HFFc6 (cell line): ENCODE data around the gene CREB5. TPM values are rescaled to one million over a fixed set of nuclear protein-coding genes. Genes with fewer than 3 reads are reported as not detected.
A peak's percentile ranks its signal among the peaks of the same experiment; 100 is the strongest.
"Not testable (repeated sequence)": the region's sequence is repeated elsewhere in the genome, so short reads cannot be mapped to it uniquely, and the experiment has no call there.

Experiments used
- DNase-seq: peaks from one replicate; pipeline ENCODE4 v3.0.0-alpha.2; 2018
- H3K27ac Mint-ChIP-seq: 2 replicates; pipeline ENCODE4 v1.8.0; 2020; ENCODE audit warnings: mild to moderate bottlenecking, mixed read lengths
- H3K27me3 Mint-ChIP-seq: 2 replicates; pipeline ENCODE4 v1.8.0; 2021; ENCODE audit warnings: mild to moderate bottlenecking, moderate library complexity, mixed read lengths; ENCODE audit not compliant: insufficient read depth
- H3K36me3 Mint-ChIP-seq: 2 replicates; pipeline ENCODE4 v1.8.0; 2021; ENCODE audit warnings: low read depth, mixed read lengths
- H3K4me1 Mint-ChIP-seq: 2 replicates; pipeline ENCODE4 v1.8.0; 2020; ENCODE audit warnings: low read depth, mixed read lengths
- H3K4me3 Mint-ChIP-seq: 2 replicates; pipeline ENCODE4 v1.8.0; 2020; ENCODE audit warnings: mild to moderate bottlenecking, moderate library complexity, mixed read lengths
- H3K9me3 Mint-ChIP-seq: 2 replicates; pipeline ENCODE4 v1.8.0; 2020; ENCODE audit warnings: mild to moderate bottlenecking, mixed read lengths
- total RNA-seq, 6 experiments: library from RNA; stranded (reverse); fragmentation: NEBNext Ultra II Directional; extraction: Animal tissue kit (Norgen Biotek cat#: 25700); gene quantifications; 2 replicates in 1 of 6; 3 replicates in 5 of 6; pipeline ENCODE4 v1.2.3, GENCODE V29; 2021
- TF ChIP-seq, protein P1 (sequence below): fragments of 200-600 bp; sonication (generic); IDR thresholded peaks from 2 replicates; pipeline ENCODE4 v1.5.0; 2021; ENCODE audit warnings: antibody characterized with exemption, mild to moderate bottlenecking

Gene CREB5
- total RNA-seq, 6 experiments from 2014 or later = 0.60 to 0.90 (median 0.79) TPM

DNA sequence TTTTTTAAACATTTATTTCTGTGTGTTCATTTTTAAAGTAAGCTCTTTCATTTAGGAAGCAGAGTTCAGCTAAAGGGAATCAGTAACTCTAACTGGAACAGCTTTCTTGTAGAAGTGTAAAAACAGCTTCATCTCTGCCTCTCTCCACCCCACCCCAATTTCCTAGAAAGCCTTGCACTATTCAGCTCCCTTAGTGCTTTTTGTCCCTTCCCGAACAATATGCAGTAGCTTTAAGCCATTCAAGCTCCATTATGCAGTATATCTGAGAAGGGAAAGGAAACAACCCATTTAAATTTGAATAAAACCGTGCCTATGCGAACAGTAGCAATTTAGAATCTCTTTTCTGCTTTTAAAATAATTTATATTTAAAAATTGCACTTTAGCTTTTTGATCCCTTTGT is 411.3 kb downstream of the CREB5 start:
- Mint-ChIP-seq H3K4me1 (no peaks in the 10 kb centered on the region), H3K27ac (no peak overlapping the region), H3K27me3 (no peaks in the 10 kb centered on the region; the same call in 1 of the 2 replicates), H3K9me3 (peaks cover 3% of the 10 kb centered on the region; the same call in 1 of the 2 replicates), H3K36me3 (no peaks in the 10 kb centered on the region), H3K4me3 (no peak overlapping the region)
- TF ChIP-seq, protein P1, sequence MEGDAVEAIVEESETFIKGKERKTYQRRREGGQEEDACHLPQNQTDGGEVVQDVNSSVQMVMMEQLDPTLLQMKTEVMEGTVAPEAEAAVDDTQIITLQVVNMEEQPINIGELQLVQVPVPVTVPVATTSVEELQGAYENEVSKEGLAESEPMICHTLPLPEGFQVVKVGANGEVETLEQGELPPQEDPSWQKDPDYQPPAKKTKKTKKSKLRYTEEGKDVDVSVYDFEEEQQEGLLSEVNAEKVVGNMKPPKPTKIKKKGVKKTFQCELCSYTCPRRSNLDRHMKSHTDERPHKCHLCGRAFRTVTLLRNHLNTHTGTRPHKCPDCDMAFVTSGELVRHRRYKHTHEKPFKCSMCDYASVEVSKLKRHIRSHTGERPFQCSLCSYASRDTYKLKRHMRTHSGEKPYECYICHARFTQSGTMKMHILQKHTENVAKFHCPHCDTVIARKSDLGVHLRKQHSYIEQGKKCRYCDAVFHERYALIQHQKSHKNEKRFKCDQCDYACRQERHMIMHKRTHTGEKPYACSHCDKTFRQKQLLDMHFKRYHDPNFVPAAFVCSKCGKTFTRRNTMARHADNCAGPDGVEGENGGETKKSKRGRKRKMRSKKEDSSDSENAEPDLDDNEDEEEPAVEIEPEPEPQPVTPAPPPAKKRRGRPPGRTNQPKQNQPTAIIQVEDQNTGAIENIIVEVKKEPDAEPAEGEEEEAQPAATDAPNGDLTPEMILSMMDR = no peak
- no peak for DNase-seq

DNA sequence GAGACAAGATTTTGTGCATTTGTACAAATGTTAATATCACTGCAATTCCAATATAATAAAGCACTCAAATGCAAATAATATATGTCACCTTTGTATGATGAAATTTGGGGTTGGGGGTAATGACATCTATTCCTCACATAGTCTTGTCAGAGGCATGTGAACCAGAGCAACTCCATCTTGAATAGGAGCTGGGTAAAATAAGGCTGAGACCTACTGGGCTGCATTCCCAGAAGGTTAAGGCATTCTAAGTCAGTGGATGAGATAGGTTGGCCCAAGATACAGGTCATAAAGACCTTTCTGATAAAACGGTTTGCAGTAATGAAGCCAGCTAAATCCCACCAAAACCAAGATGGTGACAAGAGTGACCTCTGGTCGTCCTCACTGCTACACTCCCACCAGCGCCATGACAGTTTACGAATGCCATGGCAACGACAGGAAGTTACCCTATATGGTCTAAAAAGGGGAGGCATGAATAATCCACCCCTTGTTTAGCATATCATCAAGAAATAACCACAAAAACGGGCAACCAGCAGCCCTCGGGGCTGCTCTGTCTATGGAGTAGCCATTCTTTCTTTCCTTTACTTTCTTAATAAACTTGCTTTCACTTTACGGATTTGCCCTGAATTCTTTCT is 413.6 kb downstream of the CREB5 start:
- not testable (repeated sequence) for H3K9me3 Mint-ChIP-seq, H3K27me3 Mint-ChIP-seq, H3K36me3 Mint-ChIP-seq, H3K27ac Mint-ChIP-seq, H3K4me1 Mint-ChIP-seq, DNase-seq, H3K4me3 Mint-ChIP-seq

DNA sequence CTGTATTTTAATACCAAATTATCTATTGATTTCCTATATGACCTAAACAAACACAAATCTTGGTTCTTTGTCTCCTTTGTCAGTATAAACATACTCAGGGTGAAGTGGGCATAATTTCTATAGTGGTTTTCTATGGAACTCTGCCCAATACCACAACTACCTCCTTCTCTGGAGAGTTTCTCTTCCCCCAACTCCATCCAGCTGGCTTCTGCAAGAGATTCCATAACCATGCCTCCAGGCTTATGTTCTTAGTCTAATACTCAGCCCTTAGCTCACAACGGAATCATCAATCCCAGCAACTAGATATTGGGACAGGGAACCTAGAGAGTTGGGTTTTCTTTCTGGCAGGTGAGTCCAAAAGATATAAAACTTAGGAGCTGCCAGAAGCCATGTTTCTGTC is 418.5 kb downstream of the CREB5 start:
- H3K4me3 Mint-ChIP-seq = no peak overlapping the region
- peaks cover 6% of the 10 kb centered on the region; the same call in 1 of the 2 replicates for H3K4me1 Mint-ChIP-seq
- TF ChIP-seq, protein P1 = no peak
- no peak for DNase-seq
- H3K36me3 Mint-ChIP-seq = no peaks in the 10 kb centered on the region
- H3K27me3 Mint-ChIP-seq = peaks cover 2% of the 10 kb centered on the region; the same call in 1 of the 2 replicates
- no peak overlapping the region for H3K27ac Mint-ChIP-seq
- peaks cover 3% of the 10 kb centered on the region; the same call in 1 of the 2 replicates for H3K9me3 Mint-ChIP-seq

DNA sequence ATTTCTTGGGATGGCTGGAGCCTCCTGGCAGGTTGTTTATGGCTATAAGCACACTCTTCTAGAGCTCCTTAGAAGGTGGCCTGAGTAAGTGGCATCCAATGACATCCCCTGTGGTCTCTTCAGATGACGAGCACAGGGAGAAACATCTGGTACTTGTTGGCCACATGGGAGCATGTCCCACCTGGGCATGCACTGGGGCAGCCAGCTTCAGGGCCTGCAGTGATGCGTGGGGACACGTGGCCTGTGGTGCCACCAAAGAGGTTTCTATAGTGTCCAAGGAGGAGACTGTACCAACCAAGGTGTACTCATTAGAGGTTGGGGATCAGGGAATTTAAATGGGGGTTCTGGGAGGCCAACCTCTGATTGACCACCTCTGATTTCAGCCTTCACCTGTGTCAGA is 420.4 kb downstream of the CREB5 start:
- Mint-ChIP-seq H3K36me3 (no peaks in the 10 kb centered on the region; the same call in 1 of the 2 replicates), H3K4me3 (no peak overlapping the region), H3K27ac (no peak overlapping the region), H3K9me3 (peaks cover 8% of the 10 kb centered on the region; the same call in 1 of the 2 replicates), H3K27me3 (peaks cover 2% of the 10 kb centered on the region; the same call in 1 of the 2 replicates), H3K4me1 (peaks cover 6% of the 10 kb centered on the region; the same call in 1 of the 2 replicates)
- TF ChIP-seq, protein P1 = no peak
- no peak for DNase-seq

DNA sequence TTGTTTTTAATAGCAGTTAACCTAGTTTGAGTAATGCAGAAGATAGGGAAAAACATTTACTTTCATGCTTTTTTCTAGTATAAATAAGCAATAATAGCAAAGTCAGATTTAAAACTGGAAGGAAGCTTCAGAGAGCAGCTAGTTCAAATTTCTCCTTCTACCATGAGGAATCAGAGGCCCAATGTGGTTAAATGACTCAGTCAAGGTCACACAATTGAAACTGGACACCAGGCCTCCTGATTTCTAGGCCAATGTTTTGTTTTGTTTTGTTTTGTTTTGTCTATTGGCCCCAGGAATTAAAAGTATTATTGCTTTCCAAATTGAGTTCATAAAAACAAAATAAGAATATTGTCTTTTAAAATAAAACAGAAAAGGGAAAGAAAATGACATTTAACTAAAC is 423.5 kb downstream of the CREB5 start:
- Mint-ChIP-seq H3K4me1 (peaks cover 6% of the 10 kb centered on the region; the same call in 1 of the 2 replicates), H3K4me3 (no peak overlapping the region), H3K27me3 (no peaks in the 10 kb centered on the region), H3K36me3 (no peaks in the 10 kb centered on the region; the same call in 1 of the 2 replicates), H3K9me3 (peaks cover 5% of the 10 kb centered on the region; the same call in 1 of the 2 replicates), H3K27ac (no peak overlapping the region)
- DNase-seq = peak; percentile 24
- TF ChIP-seq, protein P1 = no peak

DNA sequence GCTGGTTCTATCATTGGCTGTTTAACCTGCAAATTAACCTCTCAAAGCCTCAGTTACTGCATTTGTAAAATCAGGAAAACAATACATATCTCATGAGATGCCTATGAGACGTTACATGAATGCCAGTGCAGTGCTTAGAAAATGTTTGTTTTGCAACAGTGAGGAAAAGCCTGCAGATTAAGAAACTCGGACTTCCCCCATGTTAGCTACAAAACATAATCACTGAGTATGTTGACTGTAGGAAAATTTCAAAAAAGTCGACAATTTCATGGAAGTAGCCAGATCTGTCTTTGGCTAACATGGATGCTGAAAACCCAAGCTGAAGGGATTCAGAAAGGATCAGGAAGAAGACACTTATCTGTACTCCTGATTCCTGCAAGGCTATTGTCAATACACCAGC is 424.4 kb downstream of the CREB5 start:
- H3K27ac Mint-ChIP-seq = no peak overlapping the region
- peaks cover 6% of the 10 kb centered on the region; the same call in 1 of the 2 replicates for H3K4me1 Mint-ChIP-seq
- TF ChIP-seq, protein P1 = no peak
- no peaks in the 10 kb centered on the region; the same call in 1 of the 2 replicates for H3K36me3 Mint-ChIP-seq
- peaks cover 5% of the 10 kb centered on the region; the same call in 1 of the 2 replicates for H3K9me3 Mint-ChIP-seq
- DNase-seq = no peak
- no peak overlapping the region for H3K4me3 Mint-ChIP-seq
- no peaks in the 10 kb centered on the region for H3K27me3 Mint-ChIP-seq
